ENCODE results near the gene ZC3H7B.

GRCh38 chr22:41308054-41308453, 6.7 kb downstream of the ZC3H7B start:
- no peak for TF ChIP-seq CTCF (IDR thresholded peaks at IDR 0.05)
- TF ChIP-seq POLR2A (IDR thresholded peaks at IDR 0.05) = no peak
- no peak for TF ChIP-seq POLR2AphosphoS5 (IDR thresholded peaks at IDR 0.05)
